NK-92 treated with Interleukin-12 subunit alpha and Interleukin-12 subunit beta, amount 100 ng/mL, for 24 hours (cell line): ENCODE results near the gene FITM1.

Experiments used
- DNase-seq: peaks from one replicate; lab custom pipeline; 2025; lab: John Stamatoyannopoulos, UW

FITM1 gene

DNA sequence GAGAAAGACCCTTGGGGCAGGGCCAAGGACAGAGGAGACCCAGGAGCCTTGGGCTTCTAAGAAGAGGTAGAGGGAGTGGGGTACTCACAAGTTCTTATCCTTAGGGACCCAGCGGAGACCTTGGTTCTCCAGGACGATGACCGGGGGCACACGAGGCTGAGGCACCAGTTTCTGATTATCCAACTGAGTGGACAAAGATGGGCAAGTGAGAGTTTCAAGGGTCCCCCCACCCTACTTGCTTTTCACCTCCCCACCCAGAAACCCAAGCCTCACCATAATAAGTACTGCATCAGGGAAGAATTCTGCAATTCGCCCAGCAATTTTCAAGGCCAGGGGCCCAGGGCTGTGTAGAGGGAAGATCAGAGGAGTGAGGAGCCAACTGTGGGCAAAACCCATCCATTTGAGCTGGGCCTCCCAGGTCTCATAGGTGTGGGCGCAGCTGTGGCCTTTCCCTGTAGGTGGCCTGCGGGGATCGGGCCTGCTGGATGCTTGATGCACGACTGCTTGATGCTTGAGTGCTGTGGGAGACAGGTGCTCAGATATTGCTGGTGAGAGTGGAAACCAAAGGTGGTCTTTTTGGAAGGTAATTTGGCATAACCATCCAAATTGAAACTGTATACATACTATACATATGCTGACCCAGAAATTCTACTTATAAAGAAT lies 8.9 kb downstream of the FITM1 start:
- no peak for DNase-seq

DNA sequence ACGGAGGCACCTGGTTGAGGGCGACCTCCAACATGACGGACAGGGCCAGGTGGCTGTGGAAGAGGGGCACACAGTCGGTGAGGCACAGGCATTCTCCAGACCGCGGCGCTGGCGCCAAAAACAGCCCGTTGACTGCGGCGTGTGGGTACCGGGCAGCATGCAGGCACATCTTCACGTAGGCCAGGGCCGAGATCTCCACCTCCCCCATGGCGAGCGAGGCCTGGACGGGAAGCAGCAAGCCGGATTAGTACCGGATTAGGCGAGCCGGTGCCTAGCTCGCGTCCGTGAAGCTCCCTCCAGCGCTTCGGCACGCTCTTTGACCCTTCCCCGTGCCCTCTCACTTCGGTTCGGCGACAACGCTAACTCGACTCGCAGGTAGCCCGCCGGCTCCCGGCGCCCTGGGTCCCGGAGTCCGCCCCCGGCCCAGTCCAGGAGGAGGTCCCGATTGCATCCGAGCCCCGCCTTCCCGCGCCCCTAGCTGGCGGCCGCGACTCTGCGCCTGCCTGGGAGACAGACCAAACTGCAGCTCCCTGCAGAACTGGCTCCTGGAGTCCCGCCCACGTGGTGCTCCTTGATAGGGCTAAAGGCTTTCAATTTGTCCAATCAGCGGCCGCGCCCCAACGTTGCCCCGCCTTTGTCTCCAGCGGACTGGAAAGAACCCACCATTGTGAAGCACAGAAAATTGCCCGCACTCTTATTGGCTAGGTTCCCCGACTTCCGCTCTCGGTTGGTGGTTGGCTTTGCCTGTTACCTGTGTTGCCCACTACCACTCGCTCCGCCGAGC lies 10.8 kb downstream of the FITM1 start, which contains the start of gene EMC9:
Gene EMC9 (minus strand): TSS at position 495 of the 784 bp plus-strand sequence. CDS start 287 bp downstream, at position 208.
- DNase-seq = peak; percentile 99

DNA sequence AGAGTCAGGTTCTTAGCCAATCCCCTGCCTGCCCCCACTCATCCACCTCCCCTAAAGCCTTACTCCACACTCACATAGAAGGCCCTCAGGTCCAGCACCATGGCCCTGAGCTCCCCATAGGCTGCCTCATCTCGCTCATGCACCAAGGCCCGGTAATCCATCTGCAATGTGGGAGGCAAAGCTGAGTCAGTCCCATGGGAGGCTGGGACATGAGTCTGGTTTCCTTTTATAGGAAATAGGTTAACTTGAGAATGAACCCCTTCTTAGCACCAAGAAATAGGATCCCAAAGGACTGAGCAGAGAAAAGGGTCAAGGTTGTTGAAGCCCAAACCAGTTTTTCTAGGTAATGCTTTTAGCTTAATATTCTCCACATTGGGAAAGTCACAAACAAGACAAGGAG lies 13.1 kb downstream of the FITM1 start:
- DNase-seq = no peak

DNA sequence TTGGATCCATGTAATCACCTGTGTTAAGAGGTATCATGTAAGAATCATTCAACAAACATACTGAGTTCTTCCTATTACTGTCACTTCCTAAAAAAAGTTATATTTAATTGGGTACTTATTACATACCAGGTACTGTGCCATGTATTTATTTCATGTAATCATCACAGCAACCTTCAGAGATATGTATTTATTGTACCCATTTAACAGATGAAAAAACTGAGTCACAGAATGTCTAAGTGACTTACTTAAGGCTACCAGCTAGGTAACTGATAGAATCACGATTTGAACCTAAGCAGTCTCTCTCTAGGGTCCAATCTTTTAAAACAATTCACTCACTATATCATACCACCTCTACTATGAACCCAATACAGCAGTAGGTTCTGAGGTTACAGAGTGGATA lies 14.0 kb downstream of the FITM1 start:
- DNase-seq = no peak

DNA sequence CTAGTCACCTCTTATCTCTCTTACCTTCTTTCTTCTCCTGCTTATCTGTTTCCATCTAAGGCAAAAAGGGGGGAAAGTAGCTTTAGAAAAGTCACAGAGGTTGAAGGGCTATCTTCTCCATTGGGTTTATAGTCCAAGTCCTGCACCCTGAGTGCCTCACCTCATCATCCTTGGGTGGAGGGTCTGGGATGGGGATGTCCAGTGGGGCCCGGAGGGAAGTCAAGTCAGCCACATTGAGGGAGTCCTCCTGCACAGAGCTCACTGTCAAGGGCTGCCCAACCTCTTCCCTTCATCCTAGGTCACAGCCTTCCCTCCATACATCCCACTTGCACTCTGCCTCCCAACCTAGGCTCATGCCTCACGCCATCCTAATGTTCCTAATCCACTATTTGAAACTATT lies 14.8 kb downstream of the FITM1 start:
- DNase-seq = no peak

DNA sequence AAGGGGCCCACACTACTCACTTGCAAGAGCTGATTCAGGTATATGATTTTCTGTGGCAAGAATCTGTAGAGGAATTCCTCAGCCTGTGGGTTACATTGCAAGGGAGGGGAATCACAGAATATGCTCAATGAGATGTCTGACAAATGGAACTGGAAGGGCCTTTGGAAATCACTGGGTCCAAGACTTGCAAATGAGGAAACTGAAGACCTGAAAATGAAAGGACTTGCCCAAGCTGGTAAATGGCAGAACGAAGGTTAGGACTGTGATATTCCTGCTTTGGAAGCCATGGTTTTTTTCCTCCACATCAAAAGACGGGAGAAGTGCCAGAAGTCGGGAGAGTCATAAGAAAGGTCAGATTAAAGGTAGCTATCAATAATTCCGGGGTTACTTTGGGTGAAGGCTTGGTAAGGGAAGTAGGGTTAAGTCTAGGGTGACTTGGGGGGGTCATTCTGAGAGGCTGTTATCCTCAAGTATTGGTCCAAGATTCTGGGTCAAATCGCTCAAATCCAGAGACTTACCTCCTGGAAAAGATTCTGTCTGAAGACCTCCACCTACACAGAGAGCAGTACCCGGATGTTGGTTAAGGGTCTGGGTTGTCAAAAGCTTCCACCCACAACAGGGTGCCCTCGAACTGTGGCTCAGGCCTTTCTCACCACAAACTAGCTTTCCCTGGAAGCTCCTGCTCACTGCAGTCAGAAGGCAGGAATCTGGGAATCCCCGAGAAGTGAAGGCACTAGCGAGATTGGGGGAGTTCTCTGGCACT lies 15.4 kb downstream of the FITM1 start:
- DNase-seq = no peak

DNA sequence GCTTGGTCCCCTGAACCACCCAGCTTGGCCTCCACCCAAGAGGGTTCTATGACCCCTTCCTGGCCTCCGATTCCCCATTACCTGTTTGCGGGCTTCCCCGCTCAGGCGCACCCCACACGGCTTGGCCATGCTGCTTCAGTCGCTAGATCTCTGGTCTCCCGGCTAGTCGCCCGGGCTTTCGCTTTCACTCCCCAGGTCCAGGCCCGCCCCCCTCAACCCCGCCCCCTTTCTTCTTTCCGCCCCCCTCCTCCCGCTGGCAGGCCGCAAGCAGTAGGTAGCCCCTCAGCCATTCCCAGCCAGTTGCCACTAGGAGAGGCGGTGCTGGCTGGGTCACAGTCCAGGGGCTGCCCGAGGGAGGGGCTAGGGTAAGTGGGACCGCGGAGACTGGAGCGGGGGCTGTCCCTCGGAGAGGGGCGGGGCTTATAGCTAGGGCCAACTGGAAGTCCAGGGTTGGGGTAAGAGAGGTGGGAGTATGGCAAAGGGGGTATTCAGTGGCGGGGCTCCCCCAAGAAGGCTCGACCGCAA lies 16.1 kb downstream of the FITM1 start, which contains the start of gene PSME2:
Gene PSME2 (minus strand): TSS at position 158 of the 525 bp plus-strand sequence. CDS start 29 bp downstream, at position 129.
- DNase-seq = peak; percentile 95

DNA sequence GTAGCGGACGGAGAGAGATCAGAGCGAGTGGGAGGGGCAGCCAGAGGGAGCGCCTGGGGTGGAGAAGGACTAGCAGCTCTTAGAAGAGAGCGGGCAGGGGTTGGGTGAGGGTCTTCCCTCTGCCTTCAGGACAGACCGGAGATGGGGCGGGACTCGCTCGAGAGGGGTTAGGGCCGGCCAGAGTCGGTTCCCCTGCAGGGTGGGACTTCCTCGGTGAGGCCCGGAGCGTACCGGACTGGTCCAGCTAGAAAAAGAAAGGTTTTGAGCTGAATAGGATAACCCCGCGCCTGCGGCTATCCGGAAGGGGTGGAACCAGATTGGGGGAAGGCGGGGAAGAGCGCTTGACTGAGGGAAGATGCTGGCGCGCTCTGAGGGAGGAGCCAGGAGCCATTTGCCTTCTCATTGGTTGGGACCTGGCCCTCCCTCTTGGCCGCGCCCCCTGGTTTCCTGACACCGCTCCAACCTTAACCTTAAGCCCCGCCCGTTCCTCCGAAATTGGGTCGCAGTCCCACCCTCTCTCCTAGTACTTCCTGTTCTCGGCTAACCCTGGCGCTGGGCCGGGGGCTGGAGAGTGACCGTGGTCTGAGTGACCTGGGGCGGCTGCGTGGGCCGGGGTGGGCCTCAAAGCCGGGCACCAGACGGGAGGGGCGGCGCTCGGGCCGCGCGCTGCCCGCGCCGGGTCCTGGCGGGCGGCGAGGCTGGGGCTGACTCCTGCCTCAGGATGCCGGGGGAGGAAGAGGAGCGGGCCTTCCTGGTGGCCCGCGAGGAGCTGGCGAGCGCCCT lies 16.7 kb downstream of the FITM1 start, which contains the start of gene RNF31:
Gene RNF31 (plus strand): TSS at position 521 of the 783 bp plus-strand sequence. CDS start 201 bp downstream, at position 722.
- peak; percentile 97 for DNase-seq

DNA sequence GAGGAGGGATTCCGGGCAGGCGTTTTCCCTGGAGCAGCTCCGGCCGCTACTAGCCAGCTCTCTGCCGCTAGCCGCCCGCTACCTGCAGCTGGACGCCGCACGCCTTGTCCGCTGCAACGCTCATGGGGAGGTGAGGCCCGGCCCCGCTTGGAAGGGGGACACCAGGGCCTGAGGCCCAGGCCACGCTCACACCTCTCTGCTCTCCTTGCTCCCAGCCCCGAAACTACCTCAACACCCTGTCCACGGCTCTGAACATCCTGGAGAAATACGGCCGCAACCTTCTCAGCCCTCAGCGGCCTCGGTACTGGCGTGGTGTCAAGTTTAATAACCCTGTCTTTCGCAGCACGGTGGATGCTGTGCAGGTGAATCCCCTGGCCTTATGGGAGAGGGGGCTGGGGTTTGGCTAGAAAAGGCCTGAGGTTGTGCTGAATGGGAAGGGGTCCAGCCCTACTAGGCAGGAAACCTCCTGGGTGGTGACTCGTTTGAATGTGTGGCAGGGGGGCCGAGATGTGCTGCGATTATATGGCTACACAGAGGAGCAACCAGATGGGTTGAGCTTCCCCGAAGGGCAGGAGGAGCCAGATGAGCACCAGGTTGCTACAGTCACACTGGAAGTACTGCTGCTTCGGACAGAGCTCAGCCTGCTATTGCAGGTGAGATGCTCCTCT lies 17.4 kb downstream of the FITM1 start:
- no peak for DNase-seq

DNA sequence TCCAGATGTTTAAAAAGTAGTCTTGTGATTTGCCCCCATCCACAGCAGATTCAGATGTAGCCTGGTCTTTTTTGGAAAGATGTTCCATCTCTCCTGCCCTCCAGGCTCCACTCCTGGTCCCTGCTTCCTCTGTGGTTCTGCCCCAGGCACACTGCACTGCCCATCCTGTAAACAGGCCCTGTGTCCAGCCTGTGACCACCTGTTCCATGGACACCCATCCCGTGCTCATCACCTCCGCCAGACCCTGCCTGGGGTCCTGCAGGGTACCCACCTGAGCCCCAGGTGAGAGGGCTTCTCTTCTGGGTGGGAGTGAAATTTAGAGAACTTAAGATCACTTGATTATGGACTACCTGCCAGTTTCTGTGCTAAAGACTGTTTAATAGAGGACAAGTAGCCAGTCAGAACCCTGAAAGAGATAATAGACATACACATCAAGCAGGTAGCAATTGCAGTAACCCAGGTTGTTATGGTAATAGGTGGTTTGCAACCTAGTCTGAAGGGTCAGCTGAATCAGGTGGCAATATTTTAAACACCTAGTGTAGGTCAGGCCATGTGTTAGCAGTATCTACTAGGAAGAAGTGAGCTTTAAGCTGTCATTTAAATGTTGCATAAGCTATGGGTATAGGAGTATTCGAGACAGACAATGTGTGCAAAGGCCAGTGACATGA lies 19.0 kb downstream of the FITM1 start:
- no peak for DNase-seq

DNA sequence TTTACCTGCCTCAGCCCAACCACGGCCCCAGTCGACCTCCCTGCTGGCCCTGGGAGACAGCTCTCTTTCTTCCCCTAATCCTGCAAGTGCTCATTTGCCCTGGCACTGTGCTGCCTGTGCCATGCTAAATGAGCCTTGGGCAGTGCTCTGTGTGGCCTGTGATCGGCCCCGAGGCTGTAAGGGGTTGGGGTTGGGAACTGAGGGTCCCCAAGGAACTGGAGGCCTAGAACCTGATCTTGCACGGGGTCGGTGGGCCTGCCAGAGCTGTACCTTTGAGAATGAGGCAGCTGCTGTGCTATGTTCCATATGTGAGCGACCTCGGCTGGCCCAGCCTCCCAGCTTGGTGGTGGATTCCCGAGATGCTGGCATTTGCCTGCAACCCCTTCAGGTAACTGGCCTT lies 19.6 kb downstream of the FITM1 start:
- DNase-seq = no peak

DNA sequence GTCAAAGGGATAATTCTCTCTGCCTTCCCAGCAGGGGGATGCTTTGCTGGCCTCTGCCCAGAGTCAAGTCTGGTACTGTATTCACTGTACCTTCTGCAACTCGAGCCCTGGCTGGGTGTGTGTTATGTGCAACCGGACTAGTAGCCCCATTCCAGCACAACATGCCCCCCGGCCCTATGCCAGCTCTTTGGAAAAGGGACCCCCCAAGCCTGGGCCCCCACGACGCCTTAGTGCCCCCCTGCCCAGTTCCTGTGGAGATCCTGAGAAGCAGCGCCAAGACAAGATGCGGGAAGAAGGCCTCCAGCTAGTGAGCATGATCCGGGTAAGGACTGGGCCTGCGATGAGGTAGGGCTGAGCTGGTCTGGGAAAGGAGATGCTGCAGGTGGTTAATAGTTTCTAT lies 20.1 kb downstream of the FITM1 start:
- DNase-seq = no peak

DNA sequence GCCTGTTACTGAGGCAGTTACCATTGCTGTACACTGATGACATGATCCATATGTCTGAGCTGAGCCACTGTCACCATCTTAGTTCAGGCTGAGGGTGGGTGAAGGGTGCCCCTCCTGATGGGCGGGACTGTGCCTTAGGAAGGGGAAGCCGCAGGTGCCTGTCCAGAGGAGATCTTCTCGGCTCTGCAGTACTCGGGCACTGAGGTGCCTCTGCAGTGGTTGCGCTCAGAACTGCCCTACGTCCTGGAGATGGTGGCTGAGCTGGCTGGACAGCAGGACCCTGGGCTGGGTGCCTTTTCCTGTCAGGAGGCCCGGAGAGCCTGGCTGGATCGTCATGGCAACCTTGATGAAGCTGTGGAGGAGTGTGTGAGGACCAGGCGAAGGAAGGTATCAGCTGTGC lies 20.5 kb downstream of the FITM1 start:
- no peak for DNase-seq

DNA sequence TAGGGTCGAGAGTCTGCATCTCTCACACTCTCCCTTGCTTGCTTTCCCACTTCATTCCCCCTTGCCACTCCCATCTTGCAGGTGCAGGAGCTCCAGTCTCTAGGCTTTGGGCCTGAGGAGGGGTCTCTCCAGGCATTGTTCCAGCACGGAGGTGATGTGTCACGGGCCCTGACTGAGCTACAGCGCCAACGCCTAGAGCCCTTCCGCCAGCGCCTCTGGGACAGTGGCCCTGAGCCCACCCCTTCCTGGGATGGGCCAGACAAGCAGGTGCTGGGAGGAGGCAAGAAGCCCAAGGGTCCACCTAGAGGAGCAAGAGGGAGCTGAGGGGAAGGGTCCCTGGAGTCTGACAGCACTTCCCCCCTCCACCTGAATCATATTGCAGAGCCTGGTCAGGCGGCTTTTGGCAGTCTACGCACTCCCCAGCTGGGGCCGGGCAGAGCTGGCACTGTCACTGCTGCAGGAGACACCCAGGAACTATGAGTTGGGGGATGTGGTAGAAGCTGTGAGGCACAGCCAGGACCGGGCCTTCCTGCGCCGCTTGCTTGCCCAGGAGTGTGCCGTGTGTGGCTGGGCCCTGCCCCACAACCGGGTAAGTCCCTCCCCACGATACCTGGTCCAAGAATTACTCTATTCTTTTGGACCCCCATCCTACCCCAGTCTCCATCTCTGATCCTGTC lies 21.1 kb downstream of the FITM1 start:
- no peak for DNase-seq

DNA sequence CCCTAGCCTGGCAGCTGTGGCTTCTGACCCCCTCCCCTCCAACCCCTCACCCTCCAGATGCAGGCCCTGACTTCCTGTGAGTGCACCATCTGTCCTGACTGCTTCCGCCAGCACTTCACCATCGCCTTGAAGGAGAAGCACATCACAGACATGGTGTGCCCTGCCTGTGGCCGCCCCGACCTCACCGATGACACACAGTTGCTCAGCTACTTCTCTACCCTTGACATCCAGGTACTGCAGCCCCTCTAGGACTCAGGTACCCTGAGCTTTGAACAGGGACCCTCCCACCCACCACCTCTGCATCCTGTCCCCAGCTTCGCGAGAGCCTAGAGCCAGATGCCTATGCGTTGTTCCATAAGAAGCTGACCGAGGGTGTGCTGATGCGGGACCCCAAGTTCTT lies 24.6 kb downstream of the FITM1 start:
- no peak for DNase-seq

DNA sequence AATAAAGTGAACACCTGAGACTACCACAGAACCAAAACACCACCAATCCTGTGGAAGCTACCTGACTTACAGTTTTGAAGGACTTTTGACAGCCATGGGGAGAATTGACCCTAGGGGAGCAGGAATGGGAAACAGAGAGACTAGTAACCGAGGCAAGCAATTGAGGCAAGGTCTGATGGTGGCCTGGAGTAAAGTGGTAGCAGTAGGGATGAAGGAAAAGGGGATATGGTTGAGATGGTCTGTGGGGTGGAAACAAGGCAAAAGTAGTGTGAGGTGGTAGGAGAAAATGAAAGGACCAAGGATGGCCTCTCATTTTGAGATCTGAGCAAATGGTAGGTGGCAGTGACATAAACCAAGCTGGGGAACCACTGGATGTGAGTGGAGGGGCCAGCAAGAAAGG lies 26.4 kb downstream of the FITM1 start:
- no peak for DNase-seq

DNA sequence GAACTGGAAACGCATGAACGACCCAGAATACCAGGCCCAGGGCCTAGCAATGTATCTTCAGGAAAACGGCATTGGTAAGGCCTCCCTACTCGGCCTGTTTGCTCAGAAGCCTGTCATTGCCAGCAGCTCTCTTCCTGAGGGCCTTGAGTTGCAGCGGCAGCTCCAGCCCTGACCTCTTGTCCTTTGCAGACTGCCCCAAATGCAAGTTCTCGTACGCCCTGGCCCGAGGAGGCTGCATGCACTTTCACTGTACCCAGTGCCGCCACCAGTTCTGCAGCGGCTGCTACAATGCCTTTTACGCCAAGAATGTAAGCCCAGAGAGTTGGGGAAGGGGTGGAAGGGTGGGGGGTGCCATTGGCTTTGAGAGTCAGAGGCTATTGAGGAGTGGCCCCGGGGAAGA lies 26.9 kb downstream of the FITM1 start:
- DNase-seq = no peak

DNA sequence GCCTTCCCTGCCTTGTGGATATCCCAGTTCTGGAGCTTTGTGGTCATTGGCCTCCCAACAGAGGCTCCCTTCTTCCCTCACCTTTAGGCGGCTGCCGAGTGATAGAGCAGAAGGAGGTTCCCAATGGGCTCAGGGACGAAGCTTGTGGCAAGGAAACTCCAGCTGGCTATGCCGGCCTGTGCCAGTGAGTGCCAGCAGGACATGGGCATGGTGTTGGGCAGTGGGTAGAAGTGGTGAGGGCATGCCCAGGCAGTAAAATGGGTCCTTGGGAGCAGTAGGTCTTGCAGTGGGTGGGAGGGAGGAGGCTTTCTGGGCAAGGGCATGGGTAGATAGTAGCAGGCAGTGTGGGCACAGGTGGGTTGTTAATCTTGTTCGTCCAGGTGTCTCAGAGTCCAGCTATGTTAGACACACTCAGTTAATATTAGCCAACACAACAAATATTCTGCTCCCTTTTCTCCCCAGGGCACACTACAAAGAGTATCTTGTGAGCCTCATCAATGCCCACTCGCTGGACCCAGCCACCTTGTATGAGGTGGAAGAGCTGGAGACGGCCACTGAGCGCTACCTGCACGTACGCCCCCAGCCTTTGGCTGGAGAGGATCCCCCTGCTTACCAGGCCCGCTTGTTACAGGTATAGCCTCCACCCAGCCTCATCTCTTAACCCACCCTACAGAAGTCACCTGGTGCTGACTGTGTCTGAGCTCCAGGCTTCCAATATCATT lies 29.5 kb downstream of the FITM1 start:
- no peak for DNase-seq

DNA sequence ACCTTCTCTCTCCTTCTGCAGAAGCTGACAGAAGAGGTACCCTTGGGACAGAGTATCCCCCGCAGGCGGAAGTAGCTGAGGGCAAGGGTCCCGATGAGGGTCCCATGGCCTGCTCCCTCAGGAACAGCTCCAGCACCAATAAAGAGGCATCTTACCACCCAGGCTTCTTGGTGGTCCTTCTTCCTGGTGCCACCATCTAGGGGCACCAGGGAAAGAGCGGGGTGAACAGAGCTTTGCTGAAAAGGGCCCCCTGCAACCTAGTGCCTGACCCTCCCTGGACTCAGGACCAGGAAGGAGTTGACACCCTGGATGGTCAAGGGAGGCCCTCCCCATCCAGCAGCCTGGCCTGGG lies 30.0 kb downstream of the FITM1 start:
- DNase-seq = no peak
